Endodermal cell (in vitro differentiated cells): ENCODE results near the gene IMMP2L. TPM values are rescaled to one million over a fixed set of nuclear protein-coding genes. Genes with fewer than 3 reads are reported as not detected.

Experiments used
- DNase-seq: peaks from one replicate; pipeline ENCODE4 v3.0.0-alpha.2; 2017
- H3K27ac ChIP-seq: 2 replicates; pipeline ENCODE4 v1.5.1; 2013; ENCODE audit warnings: mild to moderate bottlenecking, low read depth, low read length, moderate library complexity
- H3K27me3 ChIP-seq: 2 replicates; pipeline ENCODE4 v1.6.1; 2013; ENCODE audit warnings: mild to moderate bottlenecking, low read length, moderate library complexity; ENCODE audit not compliant: insufficient read depth, control insufficient read depth, poor library complexity, severe bottlenecking
- H3K36me3 ChIP-seq: 2 replicates; pipeline ENCODE4 v1.7.0; 2013; ENCODE audit warnings: mild to moderate bottlenecking, low read length, moderate library complexity; ENCODE audit not compliant: control insufficient read depth, insufficient read depth
- H3K4me1 ChIP-seq: one replicate; pipeline ENCODE4 v1.7.0; 2013; ENCODE audit warnings: low read length; ENCODE audit not compliant: control insufficient read depth, insufficient read depth
- H3K4me3 ChIP-seq: 2 replicates; pipeline ENCODE4 v1.5.1; 2013; ENCODE audit warnings: mild to moderate bottlenecking, low read length, moderate library complexity
- H3K9ac ChIP-seq: 2 replicates; pipeline ENCODE4 v1.6.1; 2013; ENCODE audit warnings: mild to moderate bottlenecking, low read length, moderate library complexity; ENCODE audit not compliant: poor library complexity, severe bottlenecking; ENCODE audit errors: extremely low read depth
- H3K9me3 ChIP-seq: 2 replicates; pipeline ENCODE4 v1.6.1; 2013; ENCODE audit warnings: mild to moderate bottlenecking, low read length, moderate library complexity; ENCODE audit not compliant: control insufficient read depth
- H3K27ac Mint-ChIP-seq: 2 replicates; pipeline ENCODE4 v1.8.0; 2020; ENCODE audit warnings: mixed read lengths
- H3K27me3 Mint-ChIP-seq: 2 replicates; pipeline ENCODE4 v1.8.0; 2021; ENCODE audit warnings: mild to moderate bottlenecking, mixed read lengths; ENCODE audit not compliant: insufficient read depth
- H3K36me3 Mint-ChIP-seq: 2 replicates; pipeline ENCODE4 v1.8.0; 2020; ENCODE audit warnings: low read depth, mixed read lengths
- H3K4me1 Mint-ChIP-seq: 2 replicates; pipeline ENCODE4 v1.8.0; 2020; ENCODE audit warnings: mixed read lengths
- H3K4me3 Mint-ChIP-seq: 2 replicates; pipeline ENCODE4 v1.8.0; 2020; ENCODE audit warnings: mild to moderate bottlenecking, moderate library complexity, mixed read lengths
- H3K9me3 Mint-ChIP-seq: 2 replicates; pipeline ENCODE4 v1.8.0; 2020; ENCODE audit warnings: mild to moderate bottlenecking, mixed read lengths
- WGBS, 2 experiments: methylation state at CpG; one replicate each; pipeline versions ENCODE4 v1.1.5 to v1.1.7; 2013; ENCODE audit warnings: missing lambda C conversion rate in 2 of 2, mixed read lengths in 1 of 2; ENCODE audit not compliant: insufficient coverage in 1 of 2, insufficient read length in 1 of 2; 5-methylcytosine and 5-hydroxymethylcytosine counted together
- total RNA-seq, 2 donors: library from RNA; stranded (reverse); fragmentation: NEBNext Ultra II Directional in 1 of 2; extraction: Animal tissue kit (Norgen Biotek cat#: 25700) in 1 of 2; gene quantifications; 2 replicates in 1 of 2; 3 replicates in 1 of 2; pipeline ENCODE4 v1.2.1, GENCODE V29; 2021
- TF ChIP-seq, protein P1 (sequence below): fragments of 200-600 bp; sonication (generic); conservative IDR thresholded peaks from 2 replicates; pipeline ENCODE4 v1.5.0; 2021; ENCODE audit warnings: antibody characterized with exemption, mild to moderate bottlenecking

IMMP2L gene
- total RNA-seq, 2 donors from 2014 or later: 17.7 to 19.4 TPM

DNA sequence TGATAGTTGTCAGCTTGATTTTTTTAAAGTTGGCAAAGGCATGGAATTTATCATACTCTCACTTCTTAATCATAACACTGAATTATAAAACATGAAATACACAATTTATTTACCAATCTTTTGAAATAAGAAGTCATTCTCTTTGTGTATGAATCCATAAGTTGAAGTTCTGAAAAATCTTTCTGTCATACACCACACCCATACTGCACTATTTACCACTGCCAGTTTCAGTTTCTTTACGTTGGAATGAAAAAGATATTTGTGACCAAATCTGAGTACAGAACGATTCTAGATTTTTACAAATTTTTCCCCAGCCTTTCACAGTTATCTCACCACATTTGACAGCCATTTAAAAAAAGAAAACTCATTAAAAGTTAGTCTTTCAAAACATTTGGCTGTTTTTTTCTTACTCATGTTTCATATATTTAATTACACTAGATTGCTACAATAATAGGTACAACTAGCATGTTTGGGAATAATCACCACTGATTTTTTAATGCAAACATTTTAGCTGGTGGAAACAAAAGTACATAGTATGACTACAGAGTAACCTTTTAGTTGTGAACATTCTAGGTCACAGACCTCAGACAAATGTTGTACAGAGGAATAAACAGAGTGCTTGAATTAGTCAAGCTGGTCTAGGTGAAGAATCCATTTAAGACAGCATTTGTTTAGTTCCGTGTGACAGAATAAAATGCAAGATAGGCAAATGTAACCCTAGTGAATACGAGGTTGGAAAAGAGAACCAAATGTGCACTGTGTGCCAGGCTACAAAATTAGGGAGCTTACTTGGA is 656.3 kb downstream of the IMMP2L start:
- Mint-ChIP-seq H3K9me3 (no peaks in the 10 kb centered on the region), H3K36me3 (no peaks in the 10 kb centered on the region), H3K27ac (no peak overlapping the region), H3K4me1 (no peaks in the 10 kb centered on the region), H3K4me3 (no peak overlapping the region), H3K27me3 (no peaks in the 10 kb centered on the region)
- Histone ChIP-seq H3K27me3 (no peaks in the 10 kb centered on the region), H3K4me1 (no peaks in the 10 kb centered on the region), H3K9ac (no peak overlapping the region), H3K9me3 (no peaks in the 10 kb centered on the region), H3K4me3 (no peak overlapping the region), H3K36me3 (no peaks in the 10 kb centered on the region), H3K27ac (no peak overlapping the region)
- no peak for DNase-seq
- WGBS, 2 experiments: 90 to 95% methylated on average over 3 to 4 of the region's 4 CpGs
- TF ChIP-seq, protein P1, sequence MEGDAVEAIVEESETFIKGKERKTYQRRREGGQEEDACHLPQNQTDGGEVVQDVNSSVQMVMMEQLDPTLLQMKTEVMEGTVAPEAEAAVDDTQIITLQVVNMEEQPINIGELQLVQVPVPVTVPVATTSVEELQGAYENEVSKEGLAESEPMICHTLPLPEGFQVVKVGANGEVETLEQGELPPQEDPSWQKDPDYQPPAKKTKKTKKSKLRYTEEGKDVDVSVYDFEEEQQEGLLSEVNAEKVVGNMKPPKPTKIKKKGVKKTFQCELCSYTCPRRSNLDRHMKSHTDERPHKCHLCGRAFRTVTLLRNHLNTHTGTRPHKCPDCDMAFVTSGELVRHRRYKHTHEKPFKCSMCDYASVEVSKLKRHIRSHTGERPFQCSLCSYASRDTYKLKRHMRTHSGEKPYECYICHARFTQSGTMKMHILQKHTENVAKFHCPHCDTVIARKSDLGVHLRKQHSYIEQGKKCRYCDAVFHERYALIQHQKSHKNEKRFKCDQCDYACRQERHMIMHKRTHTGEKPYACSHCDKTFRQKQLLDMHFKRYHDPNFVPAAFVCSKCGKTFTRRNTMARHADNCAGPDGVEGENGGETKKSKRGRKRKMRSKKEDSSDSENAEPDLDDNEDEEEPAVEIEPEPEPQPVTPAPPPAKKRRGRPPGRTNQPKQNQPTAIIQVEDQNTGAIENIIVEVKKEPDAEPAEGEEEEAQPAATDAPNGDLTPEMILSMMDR: no peak

DNA sequence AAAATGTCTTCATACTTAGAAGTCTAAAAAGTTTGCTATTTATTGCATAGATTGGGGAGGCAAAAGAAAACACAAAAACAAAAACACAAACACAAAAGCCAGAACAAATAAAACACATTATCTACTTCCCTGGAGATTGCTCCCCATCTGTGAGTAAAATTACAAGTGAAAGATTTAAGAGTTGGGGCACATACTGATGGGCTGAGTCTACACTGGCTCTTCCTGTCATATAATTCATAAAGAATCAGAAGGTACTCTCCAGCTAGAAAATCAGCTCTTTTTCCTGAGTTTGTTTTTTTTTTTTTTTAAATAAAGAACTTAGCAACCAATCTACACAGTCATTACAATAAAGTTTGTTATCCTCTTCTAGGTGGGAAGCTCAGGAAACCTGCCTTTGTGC is 663.8 kb downstream of the IMMP2L start:
- no peak overlapping the region for H3K27ac Mint-ChIP-seq
- H3K9me3 ChIP-seq: peaks cover 6% of the 10 kb centered on the region
- H3K4me1 ChIP-seq: no peaks in the 10 kb centered on the region
- no peaks in the 10 kb centered on the region for H3K36me3 Mint-ChIP-seq
- DNase-seq: no peak
- TF ChIP-seq, protein P1: no peak
- no peaks in the 10 kb centered on the region for H3K4me1 Mint-ChIP-seq
- no peak overlapping the region for H3K9ac ChIP-seq
- H3K4me3 ChIP-seq: no peak overlapping the region
- H3K4me3 Mint-ChIP-seq: no peak overlapping the region
- no peaks in the 10 kb centered on the region for H3K27me3 Mint-ChIP-seq
- H3K27me3 ChIP-seq: no peaks in the 10 kb centered on the region
- peaks cover 7% of the 10 kb centered on the region for H3K9me3 Mint-ChIP-seq
- no peak overlapping the region for H3K27ac ChIP-seq
- H3K36me3 ChIP-seq: no peaks in the 10 kb centered on the region

DNA sequence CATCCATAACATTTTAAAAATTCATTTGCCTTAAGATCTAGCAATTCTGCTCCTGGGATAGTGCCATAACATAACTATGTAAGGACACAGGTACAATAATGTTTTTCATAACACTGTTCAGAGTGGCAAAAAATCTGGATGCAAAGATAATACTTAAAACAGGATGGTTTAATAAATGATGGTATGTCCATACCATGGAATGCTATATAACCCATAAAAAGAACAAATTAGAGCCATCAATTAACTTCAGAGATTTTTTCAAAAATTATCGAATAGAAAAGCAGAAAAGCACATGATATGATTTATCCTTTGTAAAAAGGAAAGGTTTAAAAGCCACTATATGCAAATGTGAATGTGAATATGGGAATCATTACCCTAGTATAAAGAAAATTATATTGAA is 664.8 kb downstream of the IMMP2L start:
- 89% methylated on average over 1 of the region's 1 CpG; no CpG with 5 or more reads in 1 of the 2 experiments for WGBS, 2 experiments
- H3K4me3 ChIP-seq: no peak overlapping the region
- H3K27me3 ChIP-seq: no peaks in the 10 kb centered on the region
- no peak overlapping the region for H3K9ac ChIP-seq
- Mint-ChIP-seq H3K4me1 (no peaks in the 10 kb centered on the region), H3K4me3 (no peak overlapping the region), H3K9me3 (peaks cover 7% of the 10 kb centered on the region), H3K27ac (no peak overlapping the region), H3K36me3 (no peaks in the 10 kb centered on the region), H3K27me3 (no peaks in the 10 kb centered on the region)
- H3K9me3 ChIP-seq: peaks cover 6% of the 10 kb centered on the region
- no peak for DNase-seq
- H3K27ac ChIP-seq: no peak overlapping the region
- H3K36me3 ChIP-seq: no peaks in the 10 kb centered on the region
- no peaks in the 10 kb centered on the region for H3K4me1 ChIP-seq
- TF ChIP-seq, protein P1: no peak
